ENCODE results near the gene PDE3A. TPM values are rescaled to one million over a fixed set of nuclear protein-coding genes. Genes with fewer than 3 reads are reported as not detected.

The PDE3A gene
- total RNA-seq, 1 donor from 2014 or later, result 18.3 TPM

DNA sequence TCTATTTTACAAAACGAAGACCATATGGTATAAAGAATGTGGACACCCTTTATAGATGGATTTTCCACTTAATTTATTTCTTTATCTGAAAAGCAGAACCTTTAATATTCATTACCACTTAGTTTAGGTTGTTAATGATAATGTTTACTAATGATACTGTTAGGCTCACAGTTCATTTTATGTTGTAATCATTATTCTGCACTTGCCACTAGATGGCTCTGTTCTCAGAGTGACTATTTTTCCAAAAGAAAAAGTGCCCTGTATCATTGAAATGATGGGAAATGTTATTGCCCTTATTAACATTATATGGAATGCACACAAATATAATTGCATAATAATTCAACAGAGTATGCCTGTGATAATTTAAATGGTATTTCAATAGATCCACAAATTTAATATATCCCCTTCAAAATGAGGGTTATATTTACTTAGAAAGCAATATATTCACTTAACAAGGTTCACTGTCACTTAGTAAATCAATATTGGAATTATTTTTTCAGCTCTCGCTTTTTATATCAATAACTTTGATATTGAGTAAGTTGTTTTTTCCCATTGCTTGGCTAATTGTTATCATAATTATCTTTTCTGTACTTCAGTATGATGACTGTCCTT lies 95.7 kb downstream of the PDE3A start:
- no peaks in the 10 kb centered on the region for H3K36me3 ChIP-seq (ENCODE audit: control insufficient read depth in 3 of 3, insufficient read depth in 3 of 3, low read length in 3 of 3)
- H3K27me3 ChIP-seq (ENCODE audit: control insufficient read depth in 3 of 3, insufficient read depth in 3 of 3, low read length in 3 of 3), result no peaks in the 10 kb centered on the region
- peaks cover 0 to 7% (median 4%) of the 10 kb centered on the region in 3 donors for H3K4me1 ChIP-seq (ENCODE audit: control insufficient read depth in 3 of 3, insufficient read depth in 3 of 3, low read length in 3 of 3)
- H3K9me3 ChIP-seq (ENCODE audit: control insufficient read depth in 3 of 3, low read length in 3 of 3), result no peaks in the 10 kb centered on the region
- no peak overlapping the region for H3K9ac ChIP-seq (ENCODE audit: low read depth in 1 of 3, low read length in 3 of 3)
- no peak overlapping the region for H3K4me3 ChIP-seq (ENCODE audit: low read length in 3 of 3)
- no peak overlapping the region for H3K27ac ChIP-seq (ENCODE audit: low read depth, low read length)

DNA sequence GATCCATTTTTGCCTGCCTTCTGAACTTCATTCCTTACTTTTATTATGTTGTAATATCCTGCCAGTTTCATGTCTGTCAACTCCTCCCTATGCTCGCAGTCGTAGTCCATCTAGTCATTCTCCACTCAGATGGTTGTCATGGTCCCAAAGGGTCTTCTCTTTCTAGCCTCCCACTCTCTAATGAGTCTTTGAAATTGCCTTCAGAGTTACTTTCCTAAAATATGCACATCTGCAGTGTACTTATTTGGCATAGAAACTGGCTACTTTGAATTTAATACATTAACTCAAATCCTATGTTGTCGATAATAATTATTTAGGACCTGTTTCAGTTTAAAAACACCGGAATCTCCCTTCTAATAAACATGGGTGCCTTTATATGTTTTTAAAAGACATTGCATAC lies 101.0 kb downstream of the PDE3A start:
- Histone ChIP-seq H3K9me3 (ENCODE audit: control insufficient read depth in 3 of 3, low read length in 3 of 3) (no peaks in the 10 kb centered on the region), H3K4me1 (ENCODE audit: control insufficient read depth in 3 of 3, insufficient read depth in 3 of 3, low read length in 3 of 3) (peaks cover 0 to 7% (median 4%) of the 10 kb centered on the region in 3 donors), H3K36me3 (ENCODE audit: control insufficient read depth in 3 of 3, insufficient read depth in 3 of 3, low read length in 3 of 3) (no peaks in the 10 kb centered on the region), H3K27me3 (ENCODE audit: control insufficient read depth in 3 of 3, insufficient read depth in 3 of 3, low read length in 3 of 3) (no peaks in the 10 kb centered on the region), H3K9ac (ENCODE audit: low read depth in 1 of 3, low read length in 3 of 3) (no peak overlapping the region), H3K4me3 (ENCODE audit: low read length in 3 of 3) (no peak overlapping the region), H3K27ac (ENCODE audit: low read depth, low read length) (no peak overlapping the region)

DNA sequence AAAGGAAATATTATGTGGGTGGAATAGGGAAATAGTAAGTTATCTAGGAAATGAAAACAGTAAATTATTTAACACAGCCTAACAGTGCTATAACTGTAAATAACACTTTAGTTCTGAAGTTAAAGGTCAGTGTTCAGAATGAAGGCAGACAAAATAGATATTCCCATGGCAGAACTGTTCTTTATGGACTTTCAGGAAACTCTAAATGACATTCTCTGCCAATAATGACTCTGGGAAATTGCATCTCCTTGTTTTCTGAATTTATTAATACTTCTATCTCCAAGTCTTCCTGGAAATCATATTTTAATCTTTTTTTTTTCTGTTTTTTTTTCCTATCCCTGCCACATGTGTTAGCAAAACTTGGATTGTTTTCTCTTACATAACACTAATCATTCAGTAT lies 101.4 kb downstream of the PDE3A start:
- H3K9me3 ChIP-seq (ENCODE audit: control insufficient read depth in 3 of 3, low read length in 3 of 3), result no peaks in the 10 kb centered on the region
- H3K27me3 ChIP-seq (ENCODE audit: control insufficient read depth in 3 of 3, insufficient read depth in 3 of 3, low read length in 3 of 3), result no peaks in the 10 kb centered on the region
- no peaks in the 10 kb centered on the region for H3K36me3 ChIP-seq (ENCODE audit: control insufficient read depth in 3 of 3, insufficient read depth in 3 of 3, low read length in 3 of 3)
- no peak overlapping the region for H3K27ac ChIP-seq (ENCODE audit: low read depth, low read length)
- H3K4me3 ChIP-seq (ENCODE audit: low read length in 3 of 3), result no peak overlapping the region
- H3K4me1 ChIP-seq (ENCODE audit: control insufficient read depth in 3 of 3, insufficient read depth in 3 of 3, low read length in 3 of 3), result peaks cover 0 to 7% (median 4%) of the 10 kb centered on the region in 3 donors
- H3K9ac ChIP-seq (ENCODE audit: low read depth in 1 of 3, low read length in 3 of 3), result no peak overlapping the region

DNA sequence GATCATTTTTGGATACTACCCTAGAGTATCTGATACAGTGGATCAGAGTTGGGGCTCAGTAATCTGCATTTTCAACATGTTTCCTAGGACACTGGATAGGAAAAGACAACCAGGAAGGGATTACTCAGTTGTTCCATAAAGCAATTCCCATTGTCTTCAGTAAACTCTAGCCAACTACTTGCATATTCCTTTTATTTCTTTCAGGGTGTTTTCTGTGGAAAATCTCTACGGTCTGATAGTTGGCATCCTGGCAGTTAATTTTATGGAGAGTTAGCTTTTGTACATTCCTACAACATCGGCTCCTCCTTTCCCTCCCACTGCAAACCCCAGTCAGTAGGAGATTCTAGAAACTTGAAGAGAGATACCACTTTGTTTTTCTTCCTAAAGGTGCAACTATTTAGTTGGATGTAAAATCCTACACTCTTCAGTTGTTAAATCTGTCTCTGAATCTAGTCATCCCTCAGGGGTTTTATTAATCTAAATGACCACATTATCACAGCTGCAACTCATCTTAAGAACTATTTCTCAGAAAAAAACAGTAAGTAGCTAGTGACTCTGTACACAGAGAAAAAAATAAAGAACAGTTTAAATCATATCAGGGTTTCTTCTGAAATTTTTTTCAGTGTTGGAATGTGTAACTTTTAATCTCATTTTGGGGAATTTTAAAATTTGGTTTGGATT lies 103.9 kb downstream of the PDE3A start:
- Histone ChIP-seq H3K27ac (ENCODE audit: low read depth, low read length) (peak overlapping the region; percentile 18), H3K27me3 (ENCODE audit: control insufficient read depth in 3 of 3, insufficient read depth in 3 of 3, low read length in 3 of 3) (no peaks in the 10 kb centered on the region), H3K9ac (ENCODE audit: low read depth in 1 of 3, low read length in 3 of 3) (no peak overlapping the region), H3K4me1 (ENCODE audit: control insufficient read depth in 3 of 3, insufficient read depth in 3 of 3, low read length in 3 of 3) (no peaks in the 10 kb centered on the region), H3K36me3 (ENCODE audit: control insufficient read depth in 3 of 3, insufficient read depth in 3 of 3, low read length in 3 of 3) (no peaks in the 10 kb centered on the region), H3K9me3 (ENCODE audit: control insufficient read depth in 3 of 3, low read length in 3 of 3) (no peaks in the 10 kb centered on the region), H3K4me3 (ENCODE audit: low read length in 3 of 3) (no peak overlapping the region)

DNA sequence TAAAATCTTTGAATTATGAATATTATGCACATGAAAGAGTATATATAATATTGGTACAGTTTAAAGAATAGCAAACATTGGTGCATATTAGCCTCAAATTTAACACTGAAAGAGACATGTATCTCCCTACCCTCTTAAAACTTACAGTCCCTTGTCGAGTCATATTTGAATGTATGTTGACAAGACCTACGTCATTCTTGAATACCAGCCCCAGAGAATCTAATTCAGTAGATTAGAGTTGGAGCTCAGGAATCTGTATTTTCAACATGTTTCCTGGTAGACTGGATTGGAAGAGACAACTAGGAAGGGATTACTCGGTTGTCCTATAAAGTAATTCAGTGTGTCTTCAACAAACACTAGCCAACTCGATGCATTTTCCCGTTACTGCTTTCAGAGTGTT lies 104.8 kb downstream of the PDE3A start:
- no peak overlapping the region for H3K27ac ChIP-seq (ENCODE audit: low read depth, low read length)
- H3K27me3 ChIP-seq (ENCODE audit: control insufficient read depth in 3 of 3, insufficient read depth in 3 of 3, low read length in 3 of 3), result no peaks in the 10 kb centered on the region
- H3K9me3 ChIP-seq (ENCODE audit: control insufficient read depth in 3 of 3, low read length in 3 of 3), result no peaks in the 10 kb centered on the region
- no peaks in the 10 kb centered on the region for H3K4me1 ChIP-seq (ENCODE audit: control insufficient read depth in 3 of 3, insufficient read depth in 3 of 3, low read length in 3 of 3)
- H3K36me3 ChIP-seq (ENCODE audit: control insufficient read depth in 3 of 3, insufficient read depth in 3 of 3, low read length in 3 of 3), result no peaks in the 10 kb centered on the region
- H3K9ac ChIP-seq (ENCODE audit: low read depth in 1 of 3, low read length in 3 of 3), result no peak overlapping the region
- no peak overlapping the region for H3K4me3 ChIP-seq (ENCODE audit: low read length in 3 of 3)

DNA sequence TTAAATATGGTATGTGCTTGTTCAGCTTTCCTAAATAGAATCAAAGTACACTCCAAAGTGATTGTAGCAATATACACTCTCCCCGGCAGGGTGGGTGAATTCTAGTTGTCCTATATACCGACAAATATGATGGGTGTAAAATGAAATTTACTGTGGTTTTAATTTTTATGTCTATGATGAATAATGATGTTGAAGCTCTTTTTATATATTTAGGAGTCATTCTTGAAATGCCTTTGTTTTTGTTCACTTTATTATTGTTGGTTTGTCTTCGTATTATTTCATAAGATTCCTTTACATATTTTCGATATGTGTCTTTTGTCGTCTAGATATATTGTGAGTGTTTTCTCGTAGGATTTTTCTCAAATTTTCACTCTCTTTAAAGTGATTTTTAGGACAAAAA lies 105.7 kb downstream of the PDE3A start:
- no peaks in the 10 kb centered on the region for H3K4me1 ChIP-seq (ENCODE audit: control insufficient read depth in 3 of 3, insufficient read depth in 3 of 3, low read length in 3 of 3)
- no peaks in the 10 kb centered on the region for H3K27me3 ChIP-seq (ENCODE audit: control insufficient read depth in 3 of 3, insufficient read depth in 3 of 3, low read length in 3 of 3)
- H3K27ac ChIP-seq (ENCODE audit: low read depth, low read length), result no peak overlapping the region
- H3K36me3 ChIP-seq (ENCODE audit: control insufficient read depth in 3 of 3, insufficient read depth in 3 of 3, low read length in 3 of 3), result no peaks in the 10 kb centered on the region
- no peaks in the 10 kb centered on the region for H3K9me3 ChIP-seq (ENCODE audit: control insufficient read depth in 3 of 3, low read length in 3 of 3)
- no peak overlapping the region for H3K9ac ChIP-seq (ENCODE audit: low read depth in 1 of 3, low read length in 3 of 3)
- H3K4me3 ChIP-seq (ENCODE audit: low read length in 3 of 3), result no peak overlapping the region

DNA sequence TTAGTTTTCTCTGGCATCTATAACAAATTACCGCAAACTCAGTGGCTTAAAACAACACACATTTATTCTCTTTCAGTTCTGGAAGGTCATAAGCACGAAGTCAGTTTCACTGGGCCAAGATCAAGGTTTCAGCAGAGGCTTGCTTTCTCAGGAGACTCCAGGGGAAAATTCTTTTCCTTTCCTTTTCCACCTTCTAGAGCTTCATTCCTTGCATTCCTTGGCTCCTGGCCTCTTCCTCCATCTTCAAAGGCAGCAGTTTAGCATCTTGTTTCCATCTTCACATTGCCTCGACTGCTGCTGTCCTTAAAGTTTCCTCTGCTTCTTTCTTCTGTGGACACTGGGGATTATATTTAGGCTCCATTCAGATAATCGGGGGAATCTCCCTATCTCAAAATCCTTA lies 106.1 kb downstream of the PDE3A start:
- no peak overlapping the region for H3K27ac ChIP-seq (ENCODE audit: low read depth, low read length)
- no peaks in the 10 kb centered on the region for H3K9me3 ChIP-seq (ENCODE audit: control insufficient read depth in 3 of 3, low read length in 3 of 3)
- no peak overlapping the region for H3K4me3 ChIP-seq (ENCODE audit: low read length in 3 of 3)
- no peaks in the 10 kb centered on the region for H3K36me3 ChIP-seq (ENCODE audit: control insufficient read depth in 3 of 3, insufficient read depth in 3 of 3, low read length in 3 of 3)
- no peaks in the 10 kb centered on the region for H3K27me3 ChIP-seq (ENCODE audit: control insufficient read depth in 3 of 3, insufficient read depth in 3 of 3, low read length in 3 of 3)
- no peaks in the 10 kb centered on the region for H3K4me1 ChIP-seq (ENCODE audit: control insufficient read depth in 3 of 3, insufficient read depth in 3 of 3, low read length in 3 of 3)
- no peak overlapping the region for H3K9ac ChIP-seq (ENCODE audit: low read depth in 1 of 3, low read length in 3 of 3)

DNA sequence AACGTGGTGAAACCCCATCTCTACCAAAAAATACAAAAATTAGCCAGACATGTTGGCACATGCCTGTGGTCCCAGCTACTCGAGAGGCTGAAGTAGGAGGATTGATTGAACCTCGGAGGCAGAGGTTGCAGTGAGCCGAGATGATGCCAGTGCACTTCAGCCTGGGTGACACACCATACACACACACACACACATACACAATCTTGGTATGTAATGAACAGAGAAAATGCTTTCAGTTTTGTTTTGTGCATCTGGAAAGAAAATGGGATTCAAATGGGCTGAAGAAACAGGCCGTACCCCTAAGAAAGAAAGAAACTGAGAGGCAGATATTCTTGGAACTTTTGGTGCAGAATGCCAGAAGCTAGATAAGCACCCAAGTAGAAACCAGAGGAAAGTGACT lies 107.2 kb downstream of the PDE3A start:
- no peaks in the 10 kb centered on the region for H3K4me1 ChIP-seq (ENCODE audit: control insufficient read depth in 3 of 3, insufficient read depth in 3 of 3, low read length in 3 of 3)
- H3K9ac ChIP-seq (ENCODE audit: low read depth in 1 of 3, low read length in 3 of 3), result no peak overlapping the region
- no peak overlapping the region for H3K27ac ChIP-seq (ENCODE audit: low read depth, low read length)
- H3K9me3 ChIP-seq (ENCODE audit: control insufficient read depth in 3 of 3, low read length in 3 of 3), result no peaks in the 10 kb centered on the region
- no peaks in the 10 kb centered on the region for H3K36me3 ChIP-seq (ENCODE audit: control insufficient read depth in 3 of 3, insufficient read depth in 3 of 3, low read length in 3 of 3)
- no peak overlapping the region for H3K4me3 ChIP-seq (ENCODE audit: low read length in 3 of 3)
- no peaks in the 10 kb centered on the region for H3K27me3 ChIP-seq (ENCODE audit: control insufficient read depth in 3 of 3, insufficient read depth in 3 of 3, low read length in 3 of 3)

DNA sequence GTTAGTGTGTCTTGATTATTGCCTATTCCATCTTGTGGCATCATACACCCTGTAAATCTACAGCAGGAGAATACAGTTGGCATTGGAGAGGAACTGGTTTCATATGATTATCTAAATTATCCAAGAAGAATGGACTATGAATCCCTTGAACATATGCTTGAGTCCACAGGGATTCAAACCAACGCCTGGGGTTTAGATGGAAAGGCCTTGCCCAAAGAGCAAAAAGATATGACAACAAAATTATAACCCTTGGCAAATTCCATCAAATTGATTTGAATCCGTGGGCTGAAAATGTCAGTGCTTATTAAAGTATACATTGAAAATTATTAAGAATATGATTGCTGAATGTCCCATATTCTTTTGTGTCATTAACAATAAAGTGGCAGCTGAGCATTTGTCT lies 108.2 kb downstream of the PDE3A start:
- H3K36me3 ChIP-seq (ENCODE audit: control insufficient read depth in 3 of 3, insufficient read depth in 3 of 3, low read length in 3 of 3), result no peaks in the 10 kb centered on the region
- H3K9ac ChIP-seq (ENCODE audit: low read depth in 1 of 3, low read length in 3 of 3), result no peak overlapping the region
- no peak overlapping the region for H3K4me3 ChIP-seq (ENCODE audit: low read length in 3 of 3)
- no peak overlapping the region for H3K27ac ChIP-seq (ENCODE audit: low read depth, low read length)
- no peaks in the 10 kb centered on the region for H3K27me3 ChIP-seq (ENCODE audit: control insufficient read depth in 3 of 3, insufficient read depth in 3 of 3, low read length in 3 of 3)
- H3K4me1 ChIP-seq (ENCODE audit: control insufficient read depth in 3 of 3, insufficient read depth in 3 of 3, low read length in 3 of 3), result no peaks in the 10 kb centered on the region
- no peaks in the 10 kb centered on the region for H3K9me3 ChIP-seq (ENCODE audit: control insufficient read depth in 3 of 3, low read length in 3 of 3)

DNA sequence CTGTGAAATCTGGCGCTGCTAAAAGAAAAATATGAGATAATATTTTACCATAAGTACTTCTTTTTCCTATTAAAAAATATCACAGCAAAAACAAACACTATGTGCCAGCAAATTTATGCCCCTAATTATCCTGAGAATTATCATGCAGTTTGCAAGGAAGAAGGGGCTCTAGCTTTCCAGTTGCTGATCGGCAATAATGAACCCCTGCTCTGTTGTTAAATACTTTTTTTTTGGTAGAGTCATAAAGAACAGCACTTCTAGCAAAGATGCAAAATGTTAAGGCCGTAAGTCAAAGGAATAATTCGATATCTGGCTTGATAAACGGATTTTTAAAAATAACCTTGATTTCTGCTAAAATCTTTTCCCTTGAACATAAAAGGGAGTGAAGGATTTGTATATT lies 108.9 kb downstream of the PDE3A start:
- Histone ChIP-seq H3K27me3 (ENCODE audit: control insufficient read depth in 3 of 3, insufficient read depth in 3 of 3, low read length in 3 of 3) (no peaks in the 10 kb centered on the region), H3K9me3 (ENCODE audit: control insufficient read depth in 3 of 3, low read length in 3 of 3) (no peaks in the 10 kb centered on the region), H3K4me1 (ENCODE audit: control insufficient read depth in 3 of 3, insufficient read depth in 3 of 3, low read length in 3 of 3) (no peaks in the 10 kb centered on the region), H3K36me3 (ENCODE audit: control insufficient read depth in 3 of 3, insufficient read depth in 3 of 3, low read length in 3 of 3) (no peaks in the 10 kb centered on the region), H3K27ac (ENCODE audit: low read depth, low read length) (no peak overlapping the region), H3K9ac (ENCODE audit: low read depth in 1 of 3, low read length in 3 of 3) (no peak overlapping the region), H3K4me3 (ENCODE audit: low read length in 3 of 3) (no peak overlapping the region)

Measured in skeletal muscle tissue (tissue), 4 donors.